Measurements from ENCODE around the gene TMEM214. TPM values are rescaled to one million over a fixed set of nuclear protein-coding genes. Genes with fewer than 3 reads are reported as not detected.
"Not testable (repeated sequence)": the region's sequence is repeated elsewhere in the genome, so short reads cannot be mapped to it uniquely, and the experiment has no call there.

TMEM214 gene
- total RNA-seq, 1 donor from 2014 or later: 74.1 TPM

DNA sequence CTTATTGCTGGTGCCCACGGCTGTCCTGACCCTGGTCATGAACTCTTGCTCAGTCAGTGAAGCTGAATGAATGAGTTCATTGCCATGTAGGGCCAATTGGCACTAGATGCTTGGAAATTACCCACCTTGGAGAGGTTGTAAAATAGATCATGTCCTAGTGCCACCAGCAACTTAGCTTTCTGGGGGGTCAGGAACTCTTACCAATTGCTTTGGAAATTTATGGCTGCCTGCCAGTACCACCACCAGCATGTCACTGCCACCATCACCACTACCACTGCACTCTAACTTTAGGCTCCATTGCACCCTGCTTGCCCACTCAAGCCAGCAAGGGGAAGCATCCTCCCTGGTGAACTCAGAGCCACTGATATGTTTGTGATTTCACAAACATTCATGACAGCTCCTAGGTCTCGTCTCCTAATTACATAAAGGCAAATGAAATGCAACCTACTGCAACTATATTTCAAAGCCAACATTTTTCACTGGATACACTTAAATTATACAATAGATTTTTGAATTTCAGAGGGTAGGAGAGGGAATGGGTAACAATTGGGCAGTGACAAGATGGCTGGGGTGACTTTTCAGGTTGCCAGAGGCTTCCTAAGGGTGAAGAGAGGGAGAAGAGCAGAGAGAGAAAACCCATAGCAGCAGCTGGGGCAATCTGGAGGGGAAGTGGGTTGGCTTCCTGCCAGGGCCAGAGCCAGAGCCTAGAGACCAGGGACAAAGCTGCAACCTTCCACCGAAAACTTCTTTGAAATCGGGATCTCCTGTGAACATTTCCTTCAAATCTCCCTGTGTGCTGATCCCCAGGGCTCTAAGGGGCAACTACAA, 42.2 kb downstream of the TMEM214 start:
- H3K36me3 ChIP-seq: no peaks in the 10 kb centered on the region
- TF ChIP-seq, protein P1, sequence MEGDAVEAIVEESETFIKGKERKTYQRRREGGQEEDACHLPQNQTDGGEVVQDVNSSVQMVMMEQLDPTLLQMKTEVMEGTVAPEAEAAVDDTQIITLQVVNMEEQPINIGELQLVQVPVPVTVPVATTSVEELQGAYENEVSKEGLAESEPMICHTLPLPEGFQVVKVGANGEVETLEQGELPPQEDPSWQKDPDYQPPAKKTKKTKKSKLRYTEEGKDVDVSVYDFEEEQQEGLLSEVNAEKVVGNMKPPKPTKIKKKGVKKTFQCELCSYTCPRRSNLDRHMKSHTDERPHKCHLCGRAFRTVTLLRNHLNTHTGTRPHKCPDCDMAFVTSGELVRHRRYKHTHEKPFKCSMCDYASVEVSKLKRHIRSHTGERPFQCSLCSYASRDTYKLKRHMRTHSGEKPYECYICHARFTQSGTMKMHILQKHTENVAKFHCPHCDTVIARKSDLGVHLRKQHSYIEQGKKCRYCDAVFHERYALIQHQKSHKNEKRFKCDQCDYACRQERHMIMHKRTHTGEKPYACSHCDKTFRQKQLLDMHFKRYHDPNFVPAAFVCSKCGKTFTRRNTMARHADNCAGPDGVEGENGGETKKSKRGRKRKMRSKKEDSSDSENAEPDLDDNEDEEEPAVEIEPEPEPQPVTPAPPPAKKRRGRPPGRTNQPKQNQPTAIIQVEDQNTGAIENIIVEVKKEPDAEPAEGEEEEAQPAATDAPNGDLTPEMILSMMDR (IDR thresholded peaks at IDR 0.05): no peak
- H3K9me3 ChIP-seq: no peaks in the 10 kb centered on the region
- no peaks in the 10 kb centered on the region for H3K27me3 ChIP-seq
- H3K27ac ChIP-seq: peak overlapping the region; percentile 89 to 97
- H3K4me1 ChIP-seq: peaks cover 10 to 40% of the 10 kb centered on the region in 2 donors
- no peak for DNase-seq (ENCODE audit: low spot score in 2 of 2)
- intact Hi-C loops (cut with DNase I): loop anchor here (5.0 to 10.0 kb wide), 2 partner anchors 43 to 310 kb away; partner anchors contain the start of genes SLC35F6 and TMEM214
- H3K4me3 ChIP-seq: no peak overlapping the region

DNA sequence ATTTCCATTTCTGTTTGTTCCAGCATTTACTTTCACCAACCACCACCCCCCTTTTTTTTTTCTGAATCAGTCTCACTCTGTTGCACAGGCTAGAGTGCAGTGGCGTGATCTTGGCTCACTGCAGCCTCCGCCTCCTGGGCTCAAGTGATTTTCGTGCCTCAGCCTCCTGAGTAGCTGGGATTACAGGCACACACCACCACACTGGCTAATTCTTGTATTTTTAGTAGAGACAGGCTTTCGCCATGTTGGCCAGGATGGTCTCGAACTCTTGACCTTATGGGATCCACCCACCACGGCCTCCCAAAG, 42.8 kb downstream of the TMEM214 start:
- intact Hi-C loops (cut with DNase I): loop anchor here (10.0 kb wide), 1 partner anchor 311 kb away; the partner anchor contains the start of gene SLC35F6
- not testable (repeated sequence) for H3K27me3 ChIP-seq; H3K4me3 ChIP-seq; H3K9me3 ChIP-seq; H3K36me3 ChIP-seq; DNase-seq (ENCODE audit: low spot score in 2 of 2)
- H3K4me1 ChIP-seq: peaks cover 7 to 39% of the 10 kb centered on the region in 2 donors
- peak overlapping the region; percentile 89 to 97 for H3K27ac ChIP-seq

DNA sequence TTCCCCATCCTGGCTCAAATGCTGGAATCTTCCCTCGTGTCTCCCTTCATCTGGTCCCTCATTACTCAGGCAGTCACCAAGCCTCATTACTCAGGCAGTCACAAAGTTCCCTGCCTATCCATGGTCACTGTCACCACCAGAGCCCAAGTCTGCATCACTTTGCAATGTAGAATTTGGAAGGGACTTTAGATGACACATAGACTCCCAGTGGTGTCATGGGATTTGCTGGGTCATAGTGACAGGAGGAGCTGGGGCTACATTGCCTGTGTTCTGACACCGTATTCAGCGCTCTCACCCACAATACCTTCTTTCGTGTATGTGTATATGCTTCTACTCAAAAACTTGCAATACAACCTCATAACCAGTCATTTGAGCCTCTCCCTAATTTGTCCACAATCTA, 43.6 kb downstream of the TMEM214 start:
- Histone ChIP-seq H3K4me3 (no peak overlapping the region), H3K4me1 (peaks cover 10 to 44% of the 10 kb centered on the region in 2 donors), H3K36me3 (no peaks in the 10 kb centered on the region), H3K27me3 (no peaks in the 10 kb centered on the region), H3K9me3 (no peaks in the 10 kb centered on the region), H3K27ac (peak overlapping the region; percentile 89 to 97)
- intact Hi-C loops (cut with DNase I): loop anchor here (10.0 kb wide), 1 partner anchor 312 kb away; the partner anchor contains the start of gene SLC35F6
- no peak for DNase-seq (ENCODE audit: low spot score in 2 of 2)
- TF ChIP-seq, protein P1 (IDR thresholded peaks at IDR 0.05): no peak

DNA sequence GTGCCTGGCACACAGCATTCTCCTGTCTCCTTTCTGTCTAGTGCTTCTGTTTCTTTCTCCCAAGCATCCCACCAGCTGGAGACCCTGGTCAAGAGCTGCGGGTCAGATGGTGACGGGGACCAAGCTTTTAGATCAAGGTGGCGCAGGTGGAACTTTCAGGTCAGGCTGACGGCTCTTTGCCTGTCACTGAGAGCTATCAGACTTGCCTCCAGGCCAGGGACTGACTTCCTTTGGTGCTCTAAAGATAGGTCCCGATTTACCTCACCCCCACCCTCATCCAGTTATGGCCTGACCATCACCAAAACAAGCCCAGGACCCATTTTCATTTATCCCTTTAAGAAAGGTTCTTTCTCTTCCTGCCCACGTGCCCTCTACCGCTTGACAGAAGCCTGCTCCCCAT, 44.5 kb downstream of the TMEM214 start:
- Histone ChIP-seq H3K36me3 (peaks cover 2 to 5% of the 10 kb centered on the region in 2 donors), H3K4me1 (peaks cover 14 to 52% of the 10 kb centered on the region in 2 donors), H3K27me3 (no peaks in the 10 kb centered on the region), H3K4me3 (no peak overlapping the region), H3K27ac (peak overlapping the region; percentile 93 to 97), H3K9me3 (no peaks in the 10 kb centered on the region)
- intact Hi-C loops (cut with DNase I): loop anchor here (10.0 kb wide), 1 partner anchor 312 kb away; the partner anchor contains the start of gene SLC35F6
- DNase-seq (ENCODE audit: low spot score in 2 of 2): no peak
- TF ChIP-seq, protein P1 (IDR thresholded peaks at IDR 0.05): no peak

DNA sequence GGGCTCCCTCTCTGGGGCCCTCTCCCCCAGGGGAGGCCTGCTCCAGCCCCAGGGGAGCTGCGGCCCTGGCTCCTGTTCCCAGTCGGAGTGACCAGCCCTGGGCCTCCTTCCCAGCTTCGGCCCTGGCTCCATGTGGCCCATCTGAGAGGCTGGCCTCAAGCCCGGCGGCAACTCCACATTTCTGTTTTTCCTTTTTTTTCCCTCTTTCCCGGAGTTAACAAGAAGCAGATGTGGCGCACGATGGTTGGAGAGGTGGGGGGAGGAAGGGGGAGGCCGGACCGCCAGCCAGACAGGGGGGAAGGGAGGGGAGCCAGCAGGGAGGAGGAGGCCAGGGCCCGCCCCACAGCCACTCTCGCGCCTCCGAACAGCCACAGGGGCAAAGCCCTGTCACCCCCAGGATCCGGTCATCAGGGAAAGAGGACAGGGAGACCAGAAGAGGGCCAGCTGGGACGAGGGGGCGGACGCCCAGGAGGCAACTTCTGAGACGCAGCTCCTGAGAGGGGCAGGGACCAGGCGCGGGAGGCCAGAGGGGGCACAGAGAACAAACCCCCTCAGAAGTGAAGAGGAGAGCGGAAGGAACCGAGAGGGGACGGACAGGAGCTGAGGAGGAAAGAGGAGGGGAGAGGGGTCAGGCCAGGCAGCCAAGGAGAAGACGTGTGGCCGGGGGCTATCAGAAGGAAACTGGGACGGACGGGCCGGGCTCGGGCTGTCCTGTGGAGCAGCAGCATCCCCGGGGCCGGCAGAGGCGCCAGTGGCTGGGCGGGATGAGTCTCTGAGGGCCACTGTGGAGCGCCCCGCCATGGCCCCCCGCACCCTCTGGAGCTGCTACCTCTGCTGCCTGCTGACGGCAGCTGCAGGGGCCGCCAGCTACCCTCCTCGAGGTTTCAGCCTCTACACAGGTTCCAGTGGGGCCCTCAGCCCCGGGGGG, 45.8 kb downstream of the TMEM214 start, which contains the start of gene EMILIN1:
TSS of gene EMILIN1 (plus strand) at position 349 of the 928 bp plus-strand sequence. CDS start at position 800, 451 bp downstream.
- peak; percentile 79 to 95 for DNase-seq (ENCODE audit: low spot score in 2 of 2)
- Histone ChIP-seq H3K4me3 (peak within 1 kb of the TSS; percentile 61 to 87), H3K27ac (peak within 1 kb of the TSS; percentile 93 to 97), H3K36me3 (peaks cover 11 to 18% of the 10 kb centered on the region in 2 donors), H3K27me3 (no peaks in the 10 kb centered on the region), H3K9me3 (no peaks in the 10 kb centered on the region), H3K4me1 (peaks cover 14 to 41% of the 10 kb centered on the region in 2 donors)
- TF ChIP-seq, protein P1 (IDR thresholded peaks at IDR 0.05): no peak
- intact Hi-C loops (cut with DNase I): loop anchor here (2.0 to 10.0 kb wide), 2 partner anchors 28 to 314 kb away; partner anchors contain the start of genes AGBL5 and SLC35F6
